Activated T-helper 1 cell treated with anti-CD3 and anti-CD28 coated beads, Interleukin-2, amount 50 U/mL, for 16 hours (primary cell): ENCODE measurements around the gene CRADD.

ENCODE experiments used
- DNase-seq, 2 donors: peaks; one replicate each; pipeline ENCODE4 v3.0.0-alpha.2; 2020; ENCODE audit warnings: low read depth in 1 of 2, low spot score in 1 of 2

The CRADD gene

GRCh38 chr12:93805736-93806141 lies 128.6 kb downstream of the CRADD start:
- no peak for DNase-seq

- no peak for DNase-seq
Measured at GRCh38 chr12:93807354-93807753, 130.2 kb downstream of the CRADD start.

- no peak for DNase-seq
Measured at GRCh38 chr12:93808169-93808899, 131.2 kb downstream of the CRADD start.

GRCh38 chr12:93812626-93813025 lies 135.5 kb downstream of the CRADD start:
- DNase-seq, result no peak

- DNase-seq, result no peak
Measured at GRCh38 chr12:93813186-93813585, 136.0 kb downstream of the CRADD start.

- no peak for DNase-seq
Measured at GRCh38 chr12:93813972-93814821, 137.0 kb downstream of the CRADD start.

- no peak for DNase-seq
Measured at GRCh38 chr12:93818488-93819049, 141.4 kb downstream of the CRADD start.

- DNase-seq, result no peak
Measured at GRCh38 chr12:93819050-93819491, 141.9 kb downstream of the CRADD start.

GRCh38 chr12:93823616-93824391 lies 146.6 kb downstream of the CRADD start:
- no peak for DNase-seq

GRCh38 chr12:93824514-93825500 lies 147.6 kb downstream of the CRADD start:
- no peak for DNase-seq

GRCh38 chr12:93825501-93825888 lies 148.3 kb downstream of the CRADD start:
- no peak for DNase-seq

- no peak for DNase-seq
Measured at GRCh38 chr12:93825931-93826555, 148.9 kb downstream of the CRADD start.

- no peak for DNase-seq
Measured at GRCh38 chr12:93827179-93827578, 150.0 kb downstream of the CRADD start.

GRCh38 chr12:93827669-93828068 lies 150.5 kb downstream of the CRADD start:
- DNase-seq, result no peak

- DNase-seq, result no peak
Measured at GRCh38 chr12:93829016-93829415, 151.8 kb downstream of the CRADD start.

GRCh38 chr12:93831374-93831773 lies 154.2 kb downstream of the CRADD start:
- DNase-seq, result no peak

GRCh38 chr12:93832131-93832530 lies 155.0 kb downstream of the CRADD start:
- no peak for DNase-seq

GRCh38 chr12:93833946-93834345 lies 156.8 kb downstream of the CRADD start:
- DNase-seq, result no peak

GRCh38 chr12:93836620-93837260 lies 159.6 kb downstream of the CRADD start:
- DNase-seq, result no peak
